GM18873 (cell line): ENCODE measurements around the gene HYAL4.
"Not testable (repeated sequence)": the region's sequence is repeated elsewhere in the genome, so short reads cannot be mapped to it uniquely, and the experiment has no call there.

Experiments
- ATAC-seq: cut with Tn5 transposase; IDR thresholded peaks from one replicate; pipeline ENCODE4 v1.9.1; 2021; ENCODE audit warnings: mild to moderate bottlenecking, moderate library complexity, moderate number of reproducible peaks; ENCODE audit not compliant: unreplicated experiment, low FRiP score

The HYAL4 gene

GRCh38 chr7:123844712-123845219, at the start of gene HYAL4:
HYAL4 (plus strand) TSS chr7:123845169; CDS start chr7:123868274, 23,105 bp downstream.
- ATAC-seq = no peak

DNA sequence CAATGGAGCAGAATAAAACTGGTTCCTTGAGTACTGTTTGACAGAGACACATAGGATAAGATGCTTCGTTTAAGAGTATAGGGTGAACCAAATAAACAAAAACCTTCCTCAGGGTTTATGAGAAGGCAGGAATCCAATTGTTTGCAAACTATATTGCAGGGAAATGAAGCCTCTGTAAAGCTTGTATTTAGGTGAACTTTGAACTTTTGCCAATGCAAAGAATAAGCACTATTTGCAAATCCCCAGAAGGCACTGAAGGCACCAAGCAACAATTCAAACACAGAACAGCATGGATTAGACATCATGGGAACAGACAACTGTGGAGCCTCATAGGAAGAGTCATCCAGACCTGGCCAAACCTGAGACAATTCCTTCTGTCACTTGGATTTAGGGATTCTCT, 49.1 kb upstream of the HYAL4 start:
- ATAC-seq = no peak

DNA sequence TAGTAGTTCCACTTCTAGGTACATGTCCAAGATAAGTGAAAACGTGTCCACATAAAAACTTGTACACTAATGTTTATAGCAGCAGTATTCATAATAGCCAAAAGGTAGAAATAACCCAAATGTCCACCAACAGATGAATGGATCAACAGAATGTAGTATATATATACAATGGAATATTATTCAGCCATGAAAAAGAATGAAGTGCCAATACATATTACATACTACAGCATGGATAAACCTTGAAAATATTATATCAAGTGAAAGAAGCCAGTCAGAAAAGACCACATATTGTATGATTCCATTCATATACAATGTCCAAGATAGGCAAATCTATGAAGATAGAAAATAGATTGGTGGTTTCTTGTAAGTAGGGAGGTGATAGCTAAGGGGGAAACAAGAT, 48.4 kb upstream of the HYAL4 start:
- no peak for ATAC-seq

GRCh38 chr7:123797673-123798531, 47.1 kb upstream of the HYAL4 start:
- ATAC-seq = no peak

GRCh38 chr7:123798532-123799188, 46.3 kb upstream of the HYAL4 start:
- ATAC-seq = no peak

GRCh38 chr7:123802249-123802648, 42.7 kb upstream of the HYAL4 start:
- ATAC-seq = no peak

DNA sequence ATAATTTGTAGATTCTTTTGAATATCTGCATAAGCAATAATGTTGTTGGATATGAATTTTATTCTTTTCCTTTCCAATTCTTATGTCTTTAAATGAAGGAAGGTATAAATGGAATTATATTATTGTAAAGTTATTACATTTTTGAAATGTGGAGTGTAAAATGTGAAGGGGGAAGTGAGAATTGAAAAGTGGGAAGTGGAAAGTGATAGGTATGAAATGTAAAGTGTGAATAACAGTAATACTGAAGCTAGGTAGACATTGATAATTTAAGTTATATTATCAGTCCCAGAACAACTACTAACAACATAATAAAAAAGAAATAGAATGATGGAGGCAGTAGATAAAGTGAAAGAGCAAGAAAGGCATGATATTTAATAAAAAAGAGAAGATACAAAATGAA, 39.7 kb upstream of the HYAL4 start:
- ATAC-seq = no peak

DNA sequence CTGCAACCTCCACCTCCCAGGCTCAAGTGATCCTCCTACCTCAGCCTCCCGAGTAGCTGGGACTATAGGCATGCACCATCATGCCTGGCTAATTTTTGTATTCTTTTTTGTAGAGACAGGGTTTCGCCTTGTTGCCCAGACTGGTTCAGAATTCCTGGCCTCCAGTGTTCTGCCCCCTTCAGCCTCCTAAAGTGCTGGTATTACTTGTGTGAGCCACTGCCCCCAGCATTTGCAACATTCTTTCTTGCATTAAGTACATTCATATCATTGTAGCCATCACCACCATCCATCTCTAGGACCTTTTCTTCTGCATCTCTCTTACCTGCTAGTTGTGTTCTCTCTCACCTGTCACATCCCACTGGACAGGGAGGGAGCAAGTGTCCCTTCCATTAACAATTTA, 35.5 kb upstream of the HYAL4 start:
- no peak for ATAC-seq

DNA sequence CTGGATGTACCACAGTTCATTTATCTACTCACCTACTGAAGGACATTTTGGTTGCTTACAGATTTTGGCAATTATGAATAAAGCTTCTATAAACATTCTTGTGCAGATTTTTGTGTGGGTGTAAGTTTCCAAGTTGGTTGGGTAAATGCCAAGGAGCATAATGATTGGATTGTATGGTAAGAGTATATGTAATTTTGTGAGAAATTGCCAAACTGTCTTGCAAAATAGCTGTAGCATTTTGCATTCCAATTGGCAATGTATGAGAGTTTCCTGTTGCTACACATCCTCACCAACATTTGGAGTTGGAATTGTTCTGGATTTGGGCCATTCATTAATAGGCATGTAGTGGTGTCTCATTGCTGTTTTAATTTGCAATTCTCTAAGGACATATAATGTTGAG, 33.9 kb upstream of the HYAL4 start:
- no peak for ATAC-seq

DNA sequence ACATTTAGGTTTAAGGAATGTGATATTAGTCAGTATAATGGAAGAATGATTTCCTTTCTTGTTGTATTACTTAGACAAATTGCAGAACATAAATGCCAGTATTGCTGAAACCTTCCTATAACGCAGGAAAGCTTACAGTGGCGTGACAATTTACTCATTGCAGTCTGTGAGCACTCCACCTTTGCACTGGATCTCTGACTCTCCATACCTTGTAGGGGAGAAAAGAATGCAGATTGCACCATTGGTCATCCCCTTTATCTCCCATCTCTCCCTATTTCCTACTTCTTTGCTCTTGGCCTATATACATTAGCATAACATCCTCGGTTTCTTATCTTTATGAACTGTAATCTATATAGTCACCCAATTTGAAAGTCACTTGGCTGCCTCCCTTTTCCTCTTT, 28.1 kb upstream of the HYAL4 start:
- ATAC-seq = no peak

DNA sequence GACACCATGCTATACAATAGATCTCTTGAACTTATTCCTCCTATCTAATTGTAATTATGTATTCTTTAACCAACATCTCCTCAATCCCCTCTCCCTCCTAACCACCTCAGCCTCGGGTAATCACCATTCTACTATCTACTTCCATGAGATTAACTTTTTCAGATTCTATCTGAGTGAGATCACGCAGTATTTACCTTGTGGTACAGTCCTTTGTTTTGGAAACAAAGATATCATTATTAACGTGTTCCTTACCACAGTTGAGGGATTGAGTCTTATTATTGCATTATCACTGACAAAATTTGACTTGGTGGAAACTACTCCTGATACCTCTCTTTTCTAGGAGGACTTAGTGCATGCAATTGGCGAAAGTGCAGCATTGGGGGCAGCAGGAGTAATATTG, 26.0 kb upstream of the HYAL4 start:
- ATAC-seq = no peak

DNA sequence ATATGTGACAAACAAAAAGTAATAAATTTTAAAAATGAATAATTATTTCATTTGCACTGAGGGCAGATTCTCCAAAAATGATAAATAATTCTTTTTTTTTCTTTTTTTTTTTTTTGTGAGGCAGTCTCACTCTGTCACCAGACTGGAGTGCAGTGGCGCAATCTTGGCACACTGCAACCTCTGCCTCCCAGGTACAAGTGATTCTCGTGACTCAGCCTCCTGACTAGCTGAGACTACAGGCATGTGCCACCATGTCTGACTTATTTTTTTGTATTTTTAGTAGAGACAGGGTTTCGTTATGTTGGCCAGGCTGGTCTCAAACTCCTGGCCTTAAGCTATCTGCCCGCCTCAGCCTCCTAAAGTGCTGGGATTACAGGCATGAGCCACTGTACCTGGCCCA, 25.2 kb upstream of the HYAL4 start:
- not testable (repeated sequence) for ATAC-seq

DNA sequence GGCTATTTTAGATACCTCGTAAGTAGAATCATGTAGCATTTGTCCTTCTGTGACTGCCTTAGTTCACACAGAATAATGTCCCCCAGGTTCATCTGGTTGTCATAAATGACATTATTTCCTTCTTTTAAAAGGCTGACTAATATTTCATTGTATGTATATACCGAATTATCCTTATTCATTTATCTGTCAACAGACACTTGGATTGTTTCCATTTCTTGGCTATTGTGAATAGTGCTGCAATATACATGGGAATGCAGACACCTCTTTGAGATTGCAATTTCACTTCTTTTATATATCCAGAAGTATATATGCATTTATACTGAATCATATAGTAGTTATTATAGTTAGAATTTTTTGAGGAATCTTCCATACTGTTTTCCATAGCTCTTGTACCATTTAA, 24.1 kb upstream of the HYAL4 start:
- no peak for ATAC-seq

DNA sequence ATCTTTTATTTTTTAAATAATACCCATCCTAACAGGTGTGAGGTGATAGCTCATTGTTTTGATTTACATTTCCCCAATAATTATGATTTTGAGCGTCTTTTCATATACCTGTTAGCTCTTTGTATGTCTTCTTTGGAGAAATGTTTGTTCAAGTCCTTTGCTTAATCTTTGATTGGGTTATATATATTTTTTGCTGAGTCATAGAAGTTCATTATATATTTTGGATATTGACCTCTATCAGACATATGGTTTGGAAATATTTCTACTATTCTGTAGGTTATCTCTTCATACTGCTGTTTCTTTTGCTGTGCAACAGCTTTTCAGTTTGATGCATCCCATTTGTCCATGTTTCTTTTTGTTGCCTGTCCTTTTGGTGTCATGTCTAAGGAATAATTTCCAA, 23.6 kb upstream of the HYAL4 start:
- ATAC-seq = no peak

- peak; percentile 89 for ATAC-seq
These were observed 20.8 kb upstream of the HYAL4 start for GRCh38 chr7:123823898-123824753.

DNA sequence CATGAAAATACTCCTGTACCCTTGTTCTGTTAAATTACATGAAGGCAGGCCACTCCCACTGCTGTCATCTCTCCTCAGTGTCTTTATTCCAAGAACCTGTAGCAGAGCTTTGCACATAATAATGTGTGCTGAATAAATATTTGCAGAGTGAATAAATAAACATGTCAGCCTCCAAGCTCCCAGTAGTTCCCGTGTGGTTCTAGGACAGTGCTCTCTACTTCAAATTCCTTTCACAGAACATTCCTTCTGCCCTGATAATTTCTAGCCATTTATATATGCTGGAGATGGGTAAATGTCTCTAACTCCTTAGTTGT, 20.3 kb upstream of the HYAL4 start:
- peak; percentile 13 for ATAC-seq

DNA sequence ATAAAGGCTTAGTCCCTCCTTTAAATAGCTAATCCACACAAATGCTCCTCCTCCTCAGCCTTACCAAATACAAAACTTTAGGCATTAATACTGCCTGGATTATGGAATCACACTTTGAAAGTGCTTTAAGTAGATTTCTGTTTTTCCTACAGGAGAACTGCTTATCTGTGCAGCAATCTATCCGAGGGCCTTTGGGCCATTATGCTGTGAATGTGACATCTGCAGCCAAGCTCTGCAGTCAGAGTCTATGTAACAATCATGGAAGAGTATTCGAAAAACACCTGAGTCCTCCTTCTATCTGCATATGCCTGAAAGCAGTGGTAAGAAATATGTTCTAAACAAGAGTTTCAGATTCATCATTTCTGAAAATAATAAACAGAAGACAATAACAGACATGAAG, 16.2 kb upstream of the HYAL4 start:
- ATAC-seq = no peak

GRCh38 chr7:123836656-123837055, 8.3 kb upstream of the HYAL4 start:
- ATAC-seq = no peak

DNA sequence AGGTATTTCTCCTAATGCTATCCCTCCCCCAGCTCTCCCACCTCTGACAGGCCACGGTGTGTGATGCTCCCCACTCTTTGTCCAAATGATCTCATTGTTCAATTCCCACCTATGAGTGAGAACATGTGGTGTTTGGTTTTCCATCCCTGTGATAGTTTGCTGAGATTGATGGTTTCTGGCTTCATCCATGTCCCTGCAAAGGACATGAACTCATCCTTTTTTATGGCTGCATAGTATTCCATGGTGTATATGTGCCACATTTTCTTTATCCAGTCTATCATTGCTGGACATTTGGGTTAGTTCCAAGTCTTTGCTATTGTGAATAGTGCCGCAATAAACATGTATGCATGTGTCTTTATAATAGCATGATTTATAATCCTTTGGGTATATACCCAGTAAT, 5.9 kb upstream of the HYAL4 start:
- not testable (repeated sequence) for ATAC-seq

DNA sequence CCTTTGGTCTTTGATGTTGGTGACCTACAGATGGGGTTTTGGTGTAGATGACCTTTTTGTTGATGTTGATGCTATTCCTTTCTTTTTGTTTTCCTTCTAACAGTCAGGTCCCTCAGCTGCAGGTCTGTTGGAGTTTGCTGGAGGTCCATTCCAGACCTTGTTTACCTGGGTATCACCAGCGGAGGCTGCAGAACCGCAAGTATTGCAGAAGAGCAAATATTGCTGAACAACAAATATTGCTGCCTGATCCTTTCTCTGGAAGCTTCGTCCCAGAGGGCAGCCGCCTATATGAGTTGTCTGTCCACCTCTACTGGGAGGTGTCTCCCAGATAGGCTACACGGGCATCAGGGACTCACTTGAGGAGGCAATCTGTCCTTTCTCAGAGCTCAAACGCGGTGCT, 827 bp upstream of the HYAL4 start:
- ATAC-seq = not testable (repeated sequence)

- no peak for ATAC-seq
These were observed 851 bp downstream of the HYAL4 start for GRCh38 chr7:123845823-123846216.
